HG03558 (cell line): ENCODE results near the gene TFAP2E.

ENCODE experiments used
- ATAC-seq: cut with Tn5 transposase; IDR thresholded peaks from one replicate; pipeline ENCODE4 v1.9.1; 2021; ENCODE audit warnings: moderate number of reproducible peaks; ENCODE audit not compliant: unreplicated experiment; ENCODE audit errors: extremely low read depth

TFAP2E gene

DNA sequence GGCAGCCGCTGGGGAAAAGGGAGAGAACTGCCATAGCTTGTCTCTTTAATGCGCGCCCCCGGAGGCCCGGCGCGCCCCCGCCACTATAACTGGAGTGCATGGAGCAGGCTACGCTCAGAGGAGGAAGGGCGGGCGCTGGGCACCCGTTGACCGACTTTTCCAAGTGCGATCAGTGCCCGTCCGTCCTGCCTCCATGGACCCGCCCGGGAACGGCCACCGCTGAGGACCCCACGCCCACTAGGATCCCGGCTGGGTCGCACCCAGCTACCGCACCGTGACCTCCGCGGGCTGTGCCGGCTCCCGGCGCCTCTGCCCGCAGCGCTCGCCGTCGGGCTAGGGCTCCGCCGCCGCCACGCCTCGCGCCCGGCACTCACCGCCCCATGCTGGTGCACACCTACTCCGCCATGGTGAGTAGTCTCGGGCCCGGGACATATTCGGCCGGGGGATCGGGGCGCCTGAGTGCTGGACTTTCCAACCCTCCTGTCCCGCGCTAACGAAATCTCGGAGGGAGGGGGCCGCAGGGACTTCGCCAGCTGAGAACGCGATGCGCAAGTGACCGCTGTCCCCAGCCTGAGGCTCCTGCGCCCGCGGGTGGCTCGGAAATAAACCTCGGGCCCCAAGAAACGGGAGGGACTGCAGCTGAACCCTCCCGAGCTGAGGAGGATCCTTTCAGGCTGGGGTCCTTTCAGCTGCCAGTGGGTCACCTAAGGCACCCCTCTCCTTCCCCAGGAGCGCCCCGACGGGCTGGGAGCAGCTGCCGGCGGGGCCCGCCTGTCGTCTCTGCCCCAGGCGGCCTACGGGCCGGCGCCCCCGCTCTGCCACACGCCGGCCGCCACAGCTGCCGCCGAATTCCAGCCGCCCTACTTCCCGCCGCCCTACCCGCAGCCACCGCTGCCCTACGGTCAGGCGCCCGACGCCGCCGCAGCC, at the start of gene TFAP2E:
TFAP2E (plus strand) TSS at position 117 of the 927 bp plus-strand sequence; CDS start at position 381, 264 bp downstream.
- ATAC-seq, result no peak

DNA sequence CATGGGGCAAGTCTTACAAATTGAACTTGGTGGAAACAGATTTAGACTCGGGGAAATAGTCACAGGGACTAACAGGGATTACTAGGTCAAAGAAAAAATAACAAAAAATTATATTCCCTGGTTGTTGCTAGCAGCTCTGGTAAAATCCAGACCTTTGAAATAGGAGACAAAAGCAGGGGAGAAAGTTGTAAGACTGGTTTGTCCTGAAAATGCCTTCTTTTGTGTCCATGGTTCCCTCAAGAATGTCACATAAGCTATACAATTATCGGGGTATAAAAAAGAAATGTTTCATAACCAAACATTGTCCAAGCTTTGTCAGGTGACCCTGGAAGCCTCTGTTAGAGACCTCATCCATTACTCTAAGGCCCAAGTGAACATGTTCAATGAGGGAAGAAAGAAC, 49.0 kb upstream of the TFAP2E start:
- ATAC-seq, result no peak

DNA sequence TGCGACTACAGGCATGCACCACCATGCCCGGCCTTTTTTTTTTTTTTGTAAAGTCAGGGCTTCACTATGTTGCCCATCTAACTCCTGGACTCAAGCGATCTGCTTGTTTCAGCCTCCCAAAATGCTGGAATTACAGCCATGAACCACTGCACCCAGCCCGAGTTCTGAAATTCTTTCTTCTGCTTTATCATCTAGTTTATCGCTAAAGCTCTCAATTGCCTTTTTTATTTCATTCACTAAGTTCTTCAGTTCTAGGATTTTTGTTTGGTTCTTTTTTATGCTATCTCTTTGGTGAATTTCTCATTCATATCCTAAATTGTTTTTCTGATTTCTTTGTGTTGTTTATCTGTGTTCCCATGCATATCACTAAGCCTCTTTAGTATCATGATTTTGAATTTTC, 42.9 kb upstream of the TFAP2E start:
- no peak for ATAC-seq

DNA sequence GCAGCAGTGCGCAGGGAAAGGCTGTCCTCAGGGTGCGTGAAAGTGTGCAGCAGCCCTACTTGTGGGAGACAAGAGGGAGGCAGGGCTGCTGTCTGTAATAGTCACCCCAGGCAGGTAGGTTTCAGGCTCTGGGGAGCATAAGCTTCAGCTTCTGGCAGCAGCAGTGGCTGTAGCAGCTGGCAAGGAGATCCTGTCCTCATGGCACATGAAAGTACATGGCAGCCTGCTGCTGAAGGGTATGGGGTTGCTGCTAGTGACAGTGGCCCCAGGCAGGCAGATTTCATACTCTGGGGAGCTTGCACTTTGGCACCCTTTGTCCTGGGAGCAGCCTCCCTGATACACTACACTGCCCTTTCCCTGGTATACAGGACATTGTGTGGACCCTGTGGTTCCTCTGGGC, 42.2 kb upstream of the TFAP2E start:
- ATAC-seq, result no peak

DNA sequence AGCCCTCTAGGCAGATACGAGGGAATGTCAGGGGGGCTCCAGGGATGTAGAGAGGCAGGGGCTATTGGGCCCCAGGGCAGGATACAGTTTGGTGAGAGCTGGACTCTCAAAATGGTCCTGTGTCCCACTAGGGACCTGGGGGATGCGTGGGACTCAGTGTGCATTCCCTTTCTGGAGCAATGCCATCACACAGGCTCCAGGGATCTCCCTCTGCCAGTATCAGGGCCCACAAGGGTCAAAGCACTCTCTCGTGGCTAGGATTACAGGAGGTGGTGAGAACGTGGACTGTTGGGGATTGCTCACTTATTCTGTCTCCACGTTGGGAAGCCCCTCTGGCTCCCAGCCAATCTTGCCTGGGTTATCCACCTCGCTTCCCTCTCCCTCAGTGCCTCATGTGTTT, 41.7 kb upstream of the TFAP2E start:
- no peak for ATAC-seq

DNA sequence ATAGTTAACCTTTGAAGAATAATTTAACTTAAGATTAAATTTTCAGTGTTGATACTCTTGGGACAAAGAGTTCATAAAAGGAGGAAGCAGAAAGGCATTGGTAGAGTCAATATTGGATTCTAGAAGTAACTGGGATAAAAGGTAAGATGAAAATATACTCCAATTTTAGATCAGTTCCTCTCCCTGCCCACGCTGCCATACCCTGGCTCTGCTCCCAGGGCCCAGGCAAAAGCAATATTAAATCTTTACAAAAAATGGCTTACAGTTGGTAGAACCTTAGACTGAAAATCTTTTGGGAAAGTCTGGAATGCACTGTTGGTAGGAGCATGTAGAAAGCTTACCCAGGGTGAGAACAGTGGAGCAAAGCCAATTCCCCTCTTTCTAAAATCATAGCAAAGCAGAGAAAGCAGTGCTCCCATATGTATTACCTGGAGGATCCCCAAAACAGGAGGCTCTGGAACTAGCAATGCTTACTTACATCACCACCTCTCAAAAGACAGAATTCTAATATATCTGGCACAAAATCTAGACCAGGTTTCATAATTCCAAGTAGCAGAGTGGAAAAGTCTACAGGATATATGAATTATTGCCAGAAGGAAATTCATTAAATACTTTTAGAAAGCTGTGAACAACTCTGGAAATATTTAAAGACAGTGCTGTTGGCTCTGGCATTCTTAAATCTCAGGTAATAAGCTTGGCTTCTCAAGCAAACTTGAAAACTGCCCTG, 40.5 kb upstream of the TFAP2E start:
- ATAC-seq, result no peak

DNA sequence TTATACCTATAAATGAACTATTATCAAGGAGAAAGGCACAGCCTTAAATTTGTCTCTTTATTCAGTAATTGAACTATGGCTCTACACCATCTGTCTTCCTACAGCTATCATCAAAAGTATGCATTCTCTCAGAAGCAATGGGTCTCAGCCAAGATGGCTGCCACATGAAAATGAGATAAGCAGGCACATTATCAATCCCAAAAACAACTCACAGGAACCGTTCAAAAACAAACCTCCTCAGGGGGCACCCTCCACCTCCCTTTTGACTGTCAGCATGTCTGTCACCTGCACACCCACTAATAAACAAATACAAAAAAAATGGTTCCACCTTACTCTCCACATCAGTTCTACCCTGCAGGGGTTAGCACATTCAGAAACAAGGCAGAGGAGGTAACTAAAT, 39.5 kb upstream of the TFAP2E start:
- ATAC-seq, result no peak

DNA sequence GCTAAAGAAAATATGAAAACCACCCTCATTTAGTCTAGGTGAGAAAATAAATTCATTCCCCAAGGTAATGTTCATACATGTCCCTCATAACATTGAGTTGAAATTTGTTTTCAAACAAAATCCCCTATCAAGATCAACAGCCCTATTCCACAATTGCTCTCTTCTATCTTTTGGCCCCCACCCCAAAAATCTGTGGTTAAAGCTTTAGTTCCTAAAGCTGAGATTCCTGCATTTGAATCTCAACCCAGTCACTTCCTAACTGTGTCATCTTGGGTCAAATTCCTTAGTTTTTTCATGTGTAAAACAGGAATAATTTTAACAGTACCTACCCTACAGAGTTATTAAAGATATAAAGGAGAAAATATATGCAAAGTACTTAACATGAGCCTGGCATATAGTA, 37.9 kb upstream of the TFAP2E start:
- ATAC-seq, result no peak

DNA sequence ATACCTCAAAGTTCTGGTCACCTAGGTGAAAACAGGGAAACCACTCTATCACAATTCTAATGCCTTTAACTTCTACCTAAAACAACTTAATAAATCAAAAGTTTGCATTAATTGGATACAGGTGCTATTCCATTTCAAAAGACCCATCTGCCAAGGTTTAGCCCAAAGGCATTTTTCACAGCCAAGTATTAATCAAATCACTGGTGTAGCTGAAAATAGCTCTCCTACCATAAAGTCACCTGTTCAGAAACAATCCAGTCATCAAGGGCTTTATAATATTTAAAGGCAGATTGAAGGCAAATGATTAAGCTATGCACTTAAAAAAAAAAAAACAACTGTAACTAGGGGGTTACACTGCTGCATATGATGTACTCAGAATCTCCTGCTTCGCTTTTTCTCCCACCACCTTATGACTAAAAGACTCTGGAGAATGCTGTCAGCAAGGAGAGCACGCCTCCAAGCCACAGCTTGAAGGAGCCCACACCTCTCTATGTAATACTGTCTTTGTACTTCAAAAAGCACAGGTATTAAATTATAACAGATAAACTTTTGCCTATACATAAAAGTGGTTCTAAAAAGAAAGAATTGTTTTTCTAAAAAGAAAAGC, 36.5 kb upstream of the TFAP2E start:
- ATAC-seq, result no peak

DNA sequence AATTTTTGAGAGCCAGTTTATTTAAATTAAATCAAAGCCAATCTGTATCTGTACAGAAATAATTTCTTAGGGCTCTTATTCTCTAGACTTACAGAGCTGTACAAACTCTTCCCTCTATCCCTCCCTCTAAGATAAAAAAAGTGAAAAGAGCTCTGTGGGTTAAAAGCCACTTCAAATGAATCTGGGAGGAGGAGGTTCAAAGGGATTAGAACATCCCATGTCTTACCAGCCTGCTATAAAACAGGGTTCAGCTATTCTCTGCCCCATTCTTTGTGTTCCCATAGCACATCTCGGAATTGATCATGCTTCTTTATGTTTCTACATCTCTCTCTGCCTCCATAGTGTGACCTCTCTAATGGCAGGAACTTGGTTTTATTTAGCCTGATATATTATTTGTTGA, 35.3 kb upstream of the TFAP2E start:
- ATAC-seq, result no peak

DNA sequence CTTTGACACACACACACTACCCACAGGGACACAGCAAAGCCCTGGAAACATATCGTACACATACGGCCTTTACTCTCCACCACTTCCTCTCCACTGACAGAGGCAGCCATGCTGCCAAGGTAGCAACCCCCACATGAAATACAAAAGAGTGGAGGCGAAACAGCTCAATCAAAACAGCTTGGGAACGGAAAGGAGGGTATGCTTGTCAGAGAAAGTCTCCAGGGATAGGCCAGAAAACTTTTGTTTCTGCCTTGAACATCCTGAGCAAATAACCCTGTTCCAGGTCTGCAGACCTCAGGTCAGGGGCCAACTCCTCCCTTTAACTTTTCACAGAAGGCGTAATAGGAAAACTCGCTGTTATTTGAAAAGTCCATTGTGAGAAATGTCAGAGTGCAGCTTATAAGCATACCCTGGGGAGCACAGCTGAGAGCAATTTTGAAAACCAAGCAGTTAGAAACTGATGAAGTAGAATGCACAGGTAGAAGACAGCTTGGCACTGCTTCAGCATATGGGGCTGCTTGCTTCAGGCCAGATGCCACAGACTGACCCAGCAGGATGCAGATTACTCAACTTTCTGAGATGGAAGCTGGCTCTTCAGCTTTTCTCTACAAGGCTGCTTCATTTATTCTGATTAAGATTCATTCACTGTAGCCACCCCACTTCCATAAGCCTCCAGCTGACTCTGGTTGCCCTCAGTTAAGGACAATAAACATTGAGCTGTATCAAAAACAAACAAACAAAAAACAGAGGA, 33.9 kb upstream of the TFAP2E start:
- ATAC-seq, result no peak

DNA sequence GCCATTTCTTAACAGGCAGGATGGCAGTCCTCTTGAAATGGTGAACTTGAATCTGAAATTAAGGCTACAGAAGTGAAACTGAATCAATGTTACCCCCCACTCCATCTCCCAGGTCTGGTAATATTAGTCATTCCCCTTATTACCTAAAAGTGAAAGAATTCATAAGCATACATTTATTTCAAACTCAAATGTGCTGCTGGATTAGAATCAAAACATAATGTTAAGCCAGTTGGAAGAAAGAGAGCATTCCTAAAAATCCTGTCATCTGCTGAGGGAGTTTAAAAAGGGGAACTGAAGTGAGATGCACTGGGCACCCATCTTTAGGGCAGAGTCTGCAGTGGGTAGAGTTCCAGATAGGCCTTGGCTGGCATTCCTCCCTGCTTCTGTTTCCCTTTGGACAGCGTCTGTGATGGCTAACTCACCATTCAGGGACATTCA, 33.3 kb upstream of the TFAP2E start:
- no peak for ATAC-seq

DNA sequence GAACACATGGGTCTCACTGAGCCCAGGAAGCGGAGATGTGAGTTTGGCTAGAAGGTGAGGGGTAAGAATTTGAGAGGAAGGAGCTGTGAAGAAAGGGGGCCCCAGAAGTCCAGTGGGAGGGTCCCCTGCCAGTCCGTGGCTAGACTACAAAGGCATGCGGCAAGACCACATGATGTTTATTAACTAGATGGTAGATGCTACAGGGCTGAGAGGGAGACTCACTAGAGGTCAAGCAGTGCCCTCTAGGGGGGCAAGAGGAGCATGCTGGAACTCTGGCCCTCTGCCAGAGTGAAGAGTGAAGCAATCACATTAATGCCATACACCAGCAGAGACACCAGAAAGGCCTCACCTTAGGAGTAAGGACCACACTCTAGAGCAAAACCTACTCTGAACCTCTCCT, 28.1 kb upstream of the TFAP2E start:
- ATAC-seq, result no peak

DNA sequence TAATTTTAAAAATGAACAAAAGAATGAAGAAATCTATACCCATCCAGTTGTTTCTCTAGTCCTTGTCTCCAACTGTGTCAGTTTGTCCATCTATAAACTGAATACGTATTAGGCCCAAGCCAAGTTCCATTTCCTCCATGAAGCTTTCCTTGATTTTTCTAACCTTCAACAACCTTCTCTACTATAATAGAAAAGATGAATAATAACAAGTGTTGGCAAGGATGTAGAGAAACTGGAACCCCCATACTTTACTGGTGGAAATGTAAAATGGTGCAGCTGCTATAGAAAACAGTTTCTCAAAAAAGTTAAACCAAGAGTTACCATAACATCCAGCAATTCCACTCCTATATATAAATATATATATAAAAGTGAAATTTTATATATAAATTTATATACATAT, 26.5 kb upstream of the TFAP2E start:
- ATAC-seq, result no peak

DNA sequence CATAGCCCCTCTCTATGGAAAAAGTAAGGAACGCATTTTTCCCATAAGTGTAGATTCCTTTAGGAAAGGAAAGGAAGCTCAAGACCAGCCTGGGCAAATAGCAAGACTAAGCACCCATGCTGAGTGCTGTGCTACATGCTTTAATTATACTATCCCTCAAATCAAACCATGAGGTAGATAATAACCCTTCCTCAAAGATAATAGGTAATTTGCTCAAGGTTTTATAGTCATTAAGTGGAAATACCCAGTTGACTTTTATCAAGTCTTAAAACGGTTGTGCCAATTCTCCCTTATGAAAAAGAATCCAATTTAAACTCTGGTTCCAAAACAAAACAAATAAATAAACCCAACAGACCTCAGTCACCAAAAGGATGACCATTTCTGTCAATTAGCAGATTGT, 19.3 kb upstream of the TFAP2E start:
- no peak for ATAC-seq

DNA sequence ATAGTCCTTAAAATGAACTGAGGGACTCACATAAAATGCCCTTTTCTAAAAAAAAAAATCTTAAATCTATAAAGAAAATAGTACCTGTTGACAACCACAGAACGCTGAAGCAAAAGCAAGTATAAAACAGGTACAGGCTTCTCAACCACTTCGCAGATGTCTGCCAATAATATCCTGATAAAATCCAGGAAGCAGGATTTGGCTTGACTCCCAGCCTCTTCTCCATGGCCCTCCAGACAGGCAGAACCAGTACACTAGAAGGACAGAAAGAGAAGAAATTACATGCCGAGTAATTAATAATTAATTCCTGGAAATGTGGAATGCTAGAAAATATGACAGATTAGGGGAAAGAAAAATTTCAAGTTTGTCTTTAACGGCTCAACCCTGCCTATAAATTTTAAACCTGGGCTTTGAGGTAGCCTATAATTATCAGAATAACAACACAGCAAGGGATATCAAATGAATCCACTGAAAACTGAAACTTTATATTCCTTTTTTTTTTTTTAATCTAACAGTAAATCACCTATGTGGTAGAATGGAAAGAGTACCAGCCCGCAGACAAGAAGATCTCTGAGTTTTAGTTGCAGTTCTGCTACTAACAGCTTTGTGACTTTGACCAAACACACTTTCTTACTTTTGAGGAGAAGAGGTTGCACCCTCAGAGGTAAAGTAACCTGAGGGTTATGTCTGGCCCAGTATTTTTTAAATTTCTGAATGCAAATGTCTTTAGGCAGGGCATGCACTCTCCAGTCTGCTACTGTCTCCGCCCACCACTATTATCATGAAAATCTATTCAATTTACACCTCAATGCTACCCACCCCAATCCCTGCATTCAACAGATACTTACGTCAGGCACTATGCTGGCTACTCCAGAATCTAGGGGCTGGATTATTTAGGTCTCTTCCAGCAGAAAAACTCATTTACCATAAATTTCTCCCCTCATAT, 18.6 kb upstream of the TFAP2E start:
- no peak for ATAC-seq

DNA sequence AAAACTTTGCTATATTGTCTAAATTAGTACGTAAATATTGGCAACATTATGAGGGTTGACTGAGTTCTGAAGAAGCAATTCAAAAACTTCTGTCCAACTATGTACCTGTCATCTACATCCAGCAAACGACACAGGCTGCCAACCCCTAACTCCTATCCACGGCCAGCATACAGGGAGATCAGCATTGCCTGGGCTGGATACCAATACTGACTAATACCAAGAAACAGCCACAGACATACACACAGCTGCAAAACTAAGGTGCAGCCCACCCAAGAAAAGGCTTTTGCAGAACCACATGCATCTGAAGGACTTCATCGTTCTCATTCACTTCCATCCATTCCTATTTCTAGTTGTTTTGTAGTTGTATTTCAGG, 17.9 kb upstream of the TFAP2E start:
- ATAC-seq, result no peak

DNA sequence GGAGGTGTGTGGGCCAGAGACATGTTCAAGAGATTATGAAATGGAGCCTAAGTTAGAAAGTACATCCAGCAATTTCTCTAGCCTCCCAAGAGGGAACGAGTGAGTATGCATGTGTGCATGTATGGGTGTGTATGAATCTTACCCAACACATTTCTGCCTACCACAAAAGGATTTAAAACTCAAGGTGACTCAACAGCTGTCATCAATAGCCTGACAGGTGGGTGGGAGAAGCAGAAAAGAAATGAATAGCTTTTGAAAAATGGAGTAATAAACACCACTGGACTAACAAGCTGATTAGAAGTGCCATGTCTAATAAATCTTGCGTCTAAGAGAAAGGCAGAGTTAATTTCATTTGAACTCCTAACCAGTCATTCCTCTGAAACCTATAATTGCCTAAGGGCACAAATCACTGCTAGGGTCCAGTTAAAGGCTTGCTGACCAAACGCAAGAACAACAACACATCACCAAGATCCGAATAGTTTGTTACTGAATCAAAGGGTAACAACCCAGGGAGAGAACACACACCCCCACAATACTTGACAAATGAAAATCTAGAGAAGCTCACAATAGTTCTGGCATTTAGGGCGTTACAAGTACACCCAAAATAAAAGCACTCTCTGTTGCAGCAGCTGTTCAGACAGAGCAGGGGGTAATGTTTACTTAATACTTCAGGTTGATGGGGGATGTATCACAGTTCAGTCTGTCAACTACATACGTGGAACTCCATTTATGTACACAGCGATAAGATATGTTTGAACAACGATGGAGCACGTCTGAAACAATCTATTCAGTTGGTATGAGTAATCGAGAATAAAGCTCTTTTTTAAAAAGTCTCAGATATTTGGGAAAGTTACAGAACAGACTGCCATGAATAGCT, 17.3 kb upstream of the TFAP2E start:
- no peak for ATAC-seq
